GM19025 (cell line): ENCODE results near the gene CHRNA5.

Source experiments
- ATAC-seq: cut with Tn5 transposase; IDR thresholded peaks from one replicate; pipeline ENCODE4 v1.9.1; 2021; ENCODE audit warnings: mild to moderate bottlenecking, low read depth, moderate library complexity; ENCODE audit not compliant: unreplicated experiment

CHRNA5 gene

DNA sequence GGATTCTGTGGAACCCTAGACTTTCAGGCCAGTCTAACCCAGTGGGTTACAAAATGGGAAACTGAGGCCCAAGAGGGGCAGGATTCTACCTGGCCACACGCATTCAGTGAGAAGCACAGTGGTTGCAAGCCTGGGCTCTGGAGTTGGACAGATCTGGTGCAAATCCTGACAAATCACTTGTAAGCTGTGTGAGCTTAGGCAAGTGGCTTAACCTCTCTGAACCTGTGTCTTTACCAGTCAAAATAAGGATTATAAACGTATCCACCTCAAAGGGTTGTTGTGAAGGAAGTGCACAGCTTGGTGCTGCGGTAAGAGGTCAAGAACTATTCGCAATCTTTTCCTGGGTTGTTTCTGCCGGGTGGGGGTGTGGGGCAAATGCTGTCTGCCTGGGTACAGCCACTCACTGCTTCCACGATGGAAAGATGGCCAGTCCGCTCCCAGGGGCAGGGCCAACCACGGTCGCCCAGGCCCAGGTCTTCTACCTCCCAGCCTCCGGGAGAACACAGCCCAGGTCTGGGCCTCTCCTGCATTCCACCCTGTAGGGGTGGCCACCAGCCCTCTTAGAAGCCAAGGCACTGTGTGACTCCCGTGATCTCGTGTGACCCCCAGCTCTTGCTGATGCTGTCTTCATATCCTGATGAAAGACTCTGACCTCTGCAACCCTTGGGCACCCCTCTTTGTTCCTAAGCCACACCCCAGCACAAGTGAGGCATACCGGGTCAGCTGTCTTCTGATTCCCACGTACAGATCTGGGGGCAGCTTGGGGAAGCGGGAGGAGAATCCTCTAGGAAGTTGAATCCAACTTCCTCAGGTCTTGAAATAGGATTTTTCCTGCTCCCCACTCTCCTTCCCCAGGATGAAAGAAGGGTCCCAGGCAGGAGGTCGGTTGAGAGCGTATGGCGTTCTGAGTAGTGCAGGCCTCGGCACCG is 54.0 kb downstream of the CHRNA5 start:
- no peak for ATAC-seq

DNA sequence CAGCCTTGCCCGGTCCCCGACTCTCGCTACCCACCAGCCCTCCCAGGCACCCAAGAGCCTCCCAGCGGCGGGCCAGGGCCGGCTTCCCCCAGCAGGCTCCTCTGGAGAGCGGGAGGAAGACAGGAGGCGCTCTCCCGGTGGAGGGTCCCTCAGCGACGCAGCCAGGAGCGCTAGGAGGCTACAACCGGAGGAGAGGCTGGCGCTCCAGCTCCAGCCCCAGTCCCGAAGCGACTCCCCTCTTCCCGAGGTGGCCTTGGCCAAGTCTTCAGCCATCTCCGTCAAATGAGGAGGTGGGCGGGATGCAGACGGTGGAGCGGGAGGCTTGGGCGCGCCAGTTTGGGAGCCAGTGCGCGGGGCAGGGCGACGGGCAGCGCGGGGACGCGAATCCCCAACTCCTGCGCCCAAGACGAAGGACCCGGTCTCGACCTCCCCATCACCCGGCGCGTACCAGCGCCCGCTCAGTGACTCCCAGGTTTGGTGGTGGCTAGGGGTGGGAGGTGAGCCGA is 54.8 kb downstream of the CHRNA5 start:
- no peak for ATAC-seq

DNA sequence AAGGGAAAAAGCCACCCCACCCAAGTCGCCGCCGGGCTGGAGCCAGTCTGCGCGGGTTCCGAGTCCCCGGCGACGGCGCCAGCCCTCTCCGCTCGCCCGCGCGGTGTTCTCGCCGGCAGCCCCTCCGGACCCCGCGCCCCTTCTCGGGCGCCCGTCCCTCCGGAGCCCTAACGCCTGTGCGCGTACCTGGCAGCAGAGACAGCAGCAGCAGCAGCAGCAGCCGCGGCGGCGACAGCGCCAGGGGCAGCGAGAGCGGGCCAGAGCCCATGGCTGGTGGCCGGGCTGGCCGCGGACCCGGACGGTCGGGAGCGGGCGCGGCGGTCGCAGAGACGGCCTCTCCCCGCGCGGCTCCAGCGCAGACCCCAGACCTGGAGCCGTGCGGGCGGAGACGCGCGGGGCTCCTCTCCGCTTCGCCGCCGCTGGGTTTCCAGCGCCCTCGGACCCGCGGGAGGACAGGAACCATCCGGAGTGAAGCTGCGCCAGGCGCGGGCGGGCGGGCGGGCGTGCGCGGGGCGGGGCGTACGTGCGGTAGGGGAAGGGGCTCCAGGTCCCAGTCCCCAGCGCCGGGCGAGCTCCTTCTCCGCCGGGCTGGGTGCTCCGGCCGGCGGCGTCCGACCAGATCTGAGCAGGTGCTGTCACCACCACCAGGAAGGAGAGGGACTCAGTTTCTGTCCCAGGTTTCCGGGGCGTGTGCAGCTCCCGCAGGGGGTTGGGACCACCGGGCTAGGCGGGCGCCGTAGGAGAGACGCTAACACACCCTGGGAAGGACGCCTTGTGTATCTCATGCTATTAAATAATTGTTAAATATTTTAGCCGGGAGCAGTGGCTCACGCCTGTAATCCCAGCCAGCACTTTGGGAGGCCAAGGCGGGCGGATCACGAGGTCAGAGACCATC is 55.5 kb downstream of the CHRNA5 start, which contains the start of gene CHRNA3:
CHRNA3 (minus strand) TSS at position 470 of the 895 bp plus-strand sequence; CDS start at position 268, 202 bp downstream.
- ATAC-seq = no peak

DNA sequence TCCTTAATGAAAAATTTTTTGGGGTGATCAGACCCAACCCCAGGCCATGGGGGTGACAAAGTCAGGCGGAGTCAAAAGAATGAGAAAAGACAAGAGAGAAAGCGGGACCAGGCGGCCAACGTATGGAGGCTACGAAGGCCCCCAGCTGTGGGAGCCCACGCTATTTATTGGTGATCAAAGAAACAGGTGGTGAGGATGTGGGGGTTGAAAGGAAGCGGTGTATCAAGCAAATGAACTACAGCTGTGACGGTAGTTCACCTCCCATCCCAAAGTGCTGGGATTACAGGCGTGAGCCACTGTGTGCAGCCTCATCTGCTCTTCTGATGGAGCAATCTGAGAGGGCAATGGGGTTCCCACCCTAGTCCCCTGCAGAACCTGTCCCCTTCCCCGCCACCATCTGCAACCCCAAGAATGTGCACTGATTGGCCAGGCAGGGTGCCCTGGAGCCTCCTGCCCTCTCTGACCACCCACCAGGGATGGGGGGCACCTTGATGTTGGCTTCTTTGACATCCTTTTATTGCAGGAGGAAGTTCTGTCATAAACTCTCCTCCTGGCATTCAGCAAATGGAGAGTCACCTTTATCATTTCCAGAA is 56.6 kb downstream of the CHRNA5 start:
- no peak for ATAC-seq

DNA sequence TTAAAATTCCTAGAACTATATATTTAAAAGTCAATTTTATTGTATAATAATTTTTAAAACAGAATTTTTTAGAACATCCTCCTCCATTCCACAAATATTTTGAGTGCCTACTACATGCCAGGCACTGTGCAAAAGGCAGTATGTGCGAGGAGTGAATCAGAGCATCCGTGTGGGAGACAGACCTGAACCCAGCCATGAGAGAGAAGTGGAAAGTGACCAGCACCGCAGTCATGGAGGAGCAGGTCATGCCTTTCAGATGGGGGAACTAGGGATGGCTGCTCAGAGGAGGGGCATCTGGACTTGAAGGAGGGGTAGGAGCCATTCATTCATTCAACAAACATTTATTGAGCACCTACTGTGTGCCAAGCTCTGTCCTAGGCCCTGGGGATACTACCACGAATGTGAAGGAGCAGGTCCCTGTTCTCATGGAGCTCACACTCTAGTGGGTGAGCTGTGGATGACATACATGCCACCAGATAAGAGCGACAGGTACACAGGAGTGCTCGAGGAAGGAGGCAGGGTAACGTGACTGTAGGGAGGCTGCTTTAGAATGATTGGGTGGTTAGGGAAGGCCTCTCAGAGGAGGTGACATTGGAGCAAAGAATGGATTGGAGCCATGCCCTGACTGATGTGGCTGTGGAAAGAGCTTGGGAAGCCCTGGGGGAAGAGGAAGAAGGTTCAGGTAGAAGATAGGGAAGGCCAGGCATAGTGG is 58.6 kb downstream of the CHRNA5 start:
- no peak for ATAC-seq

DNA sequence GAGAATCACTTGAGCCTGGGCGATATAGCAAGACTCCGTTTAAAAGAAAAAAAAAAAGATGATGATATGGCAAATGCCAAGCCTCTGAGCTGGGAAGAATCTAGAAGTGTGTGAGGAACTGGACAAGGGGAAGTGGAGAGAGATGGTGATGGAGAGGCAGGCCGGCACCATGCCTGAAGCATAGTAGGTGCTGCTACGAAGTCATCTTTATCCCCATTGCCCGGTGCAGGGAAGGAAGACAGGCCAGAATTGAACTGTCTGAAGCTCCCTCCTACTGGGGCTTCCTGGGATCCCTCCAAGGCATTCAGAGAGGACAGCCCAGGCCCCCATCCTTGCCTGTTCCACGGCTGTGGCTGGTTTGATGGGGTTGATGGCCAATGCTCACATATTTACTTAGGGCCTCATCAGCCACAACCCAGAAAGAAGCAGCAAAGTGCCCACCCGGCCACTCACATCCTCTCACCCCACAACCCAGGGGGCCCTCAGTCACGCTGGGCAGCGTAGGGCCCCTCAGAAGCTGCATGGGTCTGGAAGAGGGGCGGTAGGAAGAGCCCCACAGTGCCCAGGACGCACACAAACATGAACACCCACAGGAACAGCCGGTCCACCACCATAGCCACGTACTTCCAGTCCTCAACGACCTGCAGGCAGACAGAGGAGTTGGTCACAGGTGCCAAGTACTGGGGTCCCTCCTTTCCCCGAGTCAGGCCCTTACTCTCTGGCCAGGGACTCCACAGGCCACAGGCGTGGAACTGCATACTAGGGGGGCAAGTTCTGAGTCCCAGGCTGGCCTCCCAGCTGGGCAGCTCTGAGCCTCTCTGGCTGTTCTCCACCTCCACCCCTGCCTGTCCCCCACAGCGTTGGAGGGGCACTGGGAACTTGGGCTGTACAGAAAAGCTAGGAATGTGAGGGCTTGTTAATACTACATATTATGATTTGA is 59.6 kb downstream of the CHRNA5 start:
- ATAC-seq = no peak

DNA sequence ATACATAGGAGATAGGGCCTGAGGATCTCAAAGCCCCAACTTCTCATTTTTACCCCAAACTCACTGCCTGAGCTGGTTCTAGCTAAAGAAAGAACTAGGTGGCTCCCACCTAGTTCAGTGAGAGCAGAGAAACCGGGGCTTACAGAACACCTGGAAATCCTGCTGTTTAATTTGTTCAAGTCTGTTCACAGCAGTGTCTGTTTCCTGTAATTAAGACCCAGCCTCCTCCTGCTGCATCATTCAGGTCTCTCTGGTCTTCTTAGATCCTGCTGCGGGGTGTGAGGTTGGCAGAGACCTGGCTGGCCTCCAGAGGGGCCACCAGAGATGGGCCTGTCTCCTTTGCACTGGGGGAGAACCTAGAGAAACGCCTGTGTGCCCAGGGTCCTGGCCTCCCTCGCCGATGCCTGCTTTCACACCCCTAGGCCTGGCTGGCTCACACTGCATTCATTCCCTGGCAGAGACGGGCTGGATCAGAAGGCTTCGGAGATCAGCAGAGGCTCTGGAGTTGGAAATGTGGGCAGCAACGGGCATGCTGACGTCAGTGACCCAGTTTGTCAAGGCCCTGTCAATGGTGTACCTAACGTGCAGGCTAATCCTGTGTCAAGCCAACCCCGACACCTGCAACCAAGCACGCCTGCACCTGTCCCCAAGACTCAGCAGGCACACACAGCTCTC is 60.4 kb downstream of the CHRNA5 start:
- ATAC-seq = no peak

DNA sequence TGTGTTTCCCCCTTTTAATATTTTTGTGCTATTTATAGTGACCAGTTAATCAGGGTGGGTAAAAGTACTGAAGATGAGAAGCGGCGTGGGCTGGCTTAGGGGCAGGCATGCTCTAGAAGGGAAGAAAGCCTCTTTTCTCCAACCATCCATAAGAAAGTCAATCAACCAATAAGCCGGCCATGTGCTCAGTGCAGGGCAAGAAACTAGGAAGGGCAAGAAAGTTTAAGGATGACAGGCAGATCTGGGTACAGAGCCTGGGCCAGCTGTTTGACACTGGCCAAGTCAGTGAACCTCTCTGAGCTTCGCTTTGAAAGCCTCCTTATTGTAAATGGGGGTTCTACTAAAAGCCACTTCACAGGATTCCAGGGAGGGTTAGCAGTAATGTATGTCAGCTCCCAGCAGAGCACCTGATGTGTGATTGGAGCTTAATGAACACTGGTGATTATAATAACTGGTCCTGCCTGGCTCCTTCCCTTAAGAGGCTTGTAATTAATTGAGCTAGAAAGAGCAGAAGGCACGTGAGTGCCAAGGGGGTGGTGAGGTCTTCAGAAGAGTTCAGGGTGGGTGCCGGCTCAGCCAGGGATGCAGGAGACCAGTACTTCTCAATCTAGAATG is 61.2 kb downstream of the CHRNA5 start:
- no peak for ATAC-seq

DNA sequence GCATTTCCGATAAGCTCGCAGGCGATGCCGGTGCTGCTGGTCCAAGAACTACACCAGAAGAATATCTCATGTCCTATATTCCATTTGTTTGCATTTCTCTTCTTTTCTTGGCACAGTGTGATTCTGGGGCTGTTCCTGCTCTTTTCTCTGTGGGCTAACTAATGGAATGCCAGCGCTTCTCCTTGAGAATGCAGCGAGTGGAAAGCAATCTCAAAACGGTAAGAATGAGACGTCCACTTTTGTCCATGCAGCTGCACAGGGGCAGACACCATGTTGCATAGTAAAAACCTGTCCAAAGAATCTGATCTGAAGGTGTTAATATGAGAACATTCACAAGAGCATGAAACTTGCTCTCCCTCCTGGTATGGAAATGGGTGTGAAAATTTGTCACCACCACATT is 62.0 kb downstream of the CHRNA5 start:
- no peak for ATAC-seq

DNA sequence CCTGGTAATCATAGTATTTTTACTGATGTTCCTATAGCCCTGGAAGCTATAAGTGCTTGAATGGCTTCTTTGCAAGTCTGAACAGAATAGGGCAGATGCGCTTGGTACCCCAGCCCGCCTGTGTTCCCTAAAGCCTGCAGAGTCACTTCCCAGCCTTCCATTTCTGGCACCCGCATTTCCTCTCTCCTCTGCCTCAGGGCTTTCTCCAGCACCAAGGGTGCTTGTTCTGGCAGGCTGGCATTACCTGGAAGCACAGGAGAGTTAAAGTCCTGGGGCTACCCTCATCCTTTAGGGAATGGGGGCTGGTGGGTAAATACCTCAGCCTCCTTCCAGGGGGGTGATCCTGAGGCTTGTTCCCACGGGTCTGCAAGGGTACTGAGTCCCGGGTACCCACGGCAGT is 62.9 kb downstream of the CHRNA5 start:
- no peak for ATAC-seq

DNA sequence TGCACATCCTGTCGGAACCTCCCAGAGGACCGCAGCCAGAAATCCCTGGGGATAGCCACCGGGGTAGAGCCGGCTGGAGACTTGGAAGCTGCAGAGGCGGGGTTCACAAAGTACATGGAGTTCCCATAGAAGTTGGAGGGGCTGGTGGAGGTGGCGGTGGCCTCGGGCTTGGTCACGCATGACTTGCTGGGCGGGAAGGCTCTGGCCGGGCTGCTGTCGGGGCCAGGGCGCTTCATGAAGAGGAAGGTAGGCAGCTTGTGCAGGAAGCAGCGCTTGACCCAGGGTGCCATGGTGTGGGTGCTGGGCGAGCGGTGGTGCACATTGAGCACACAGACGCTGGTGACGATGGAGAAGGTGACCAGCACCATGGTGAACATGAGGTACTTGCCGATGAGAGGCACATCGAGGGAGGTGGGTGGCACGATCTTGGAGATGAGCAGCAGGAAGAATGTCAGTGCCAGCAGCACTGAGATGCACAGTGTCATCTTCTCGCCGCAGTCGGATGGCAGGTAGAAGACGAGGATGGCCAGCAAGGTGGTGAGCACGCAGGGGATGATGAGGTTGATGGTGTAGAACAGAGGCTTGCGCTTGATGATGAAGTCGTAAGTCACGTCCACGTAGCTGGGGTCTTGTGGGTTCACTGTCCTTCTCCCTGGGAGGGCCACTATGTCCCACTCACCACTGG is 63.9 kb downstream of the CHRNA5 start:
- ATAC-seq = no peak

DNA sequence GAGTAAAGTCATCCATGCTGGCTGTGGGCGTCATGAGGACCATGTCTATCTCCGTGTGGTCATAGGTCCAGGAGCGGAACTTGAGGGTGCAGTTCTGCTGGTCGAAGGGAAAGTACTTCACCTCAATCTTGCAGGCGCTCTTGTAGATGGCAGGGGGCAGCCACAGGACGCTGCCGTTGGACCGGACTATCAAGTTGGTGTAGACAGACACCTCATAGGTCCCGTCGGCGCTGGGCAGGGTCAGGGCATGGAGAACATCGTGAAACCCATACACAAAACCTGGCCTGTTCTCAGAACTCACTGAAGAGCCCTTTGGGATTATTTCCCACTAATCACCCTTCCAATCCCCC is 64.4 kb downstream of the CHRNA5 start:
- no peak for ATAC-seq

DNA sequence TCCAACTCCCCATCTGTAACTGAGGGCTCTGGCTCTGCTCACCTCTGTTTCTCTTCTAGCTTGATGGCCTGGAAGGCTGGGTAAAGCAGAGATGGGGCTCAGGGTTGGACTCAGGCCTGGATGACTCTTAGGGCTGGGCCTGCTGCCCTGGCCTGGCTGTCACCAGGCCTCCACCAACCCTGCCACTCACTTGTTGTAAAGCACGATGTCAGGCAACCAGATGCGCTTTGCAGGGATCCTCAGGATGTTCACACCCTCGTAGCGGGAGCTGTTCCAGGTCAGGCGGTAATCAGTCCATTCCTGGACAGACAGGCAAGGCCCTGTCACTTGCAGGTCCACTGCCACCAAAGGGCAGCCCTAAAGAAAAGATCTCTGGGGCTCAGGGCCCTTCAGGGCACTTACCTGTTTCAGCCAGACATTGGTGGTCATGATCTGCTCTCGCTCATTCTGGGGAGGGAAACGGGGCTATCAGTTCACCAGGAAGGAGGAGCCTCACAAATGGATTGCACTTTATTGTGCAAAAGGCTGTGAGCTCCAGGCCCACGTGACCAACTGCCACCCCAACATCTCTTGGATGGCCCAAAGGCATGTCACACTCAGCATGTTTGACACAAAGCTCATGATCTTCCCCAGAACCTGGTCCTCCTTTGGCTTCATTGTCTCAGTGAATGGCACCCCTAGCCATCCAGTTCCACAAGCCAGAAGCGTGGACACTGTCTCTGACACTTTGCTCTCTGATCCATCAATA is 65.7 kb downstream of the CHRNA5 start:
- no peak for ATAC-seq

DNA sequence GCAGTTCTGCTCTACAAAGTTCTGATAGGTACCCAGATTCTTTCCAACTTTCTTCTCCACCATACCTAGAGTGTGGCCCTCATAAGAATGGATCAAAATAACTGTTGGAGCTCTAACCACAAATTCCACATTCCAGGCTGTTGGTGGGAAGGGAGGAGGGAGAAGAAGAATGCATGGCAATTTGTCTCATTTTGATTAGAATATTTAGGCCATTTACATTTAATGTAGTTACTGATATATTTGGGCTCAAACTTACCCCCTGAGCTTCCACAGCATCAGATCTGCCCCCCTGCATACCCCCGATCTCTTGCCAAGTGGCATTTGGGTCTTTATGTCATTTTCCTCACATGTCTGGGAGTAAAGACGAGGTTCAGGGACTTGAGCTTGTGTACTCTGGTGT is 68.0 kb downstream of the CHRNA5 start:
- no peak for ATAC-seq

DNA sequence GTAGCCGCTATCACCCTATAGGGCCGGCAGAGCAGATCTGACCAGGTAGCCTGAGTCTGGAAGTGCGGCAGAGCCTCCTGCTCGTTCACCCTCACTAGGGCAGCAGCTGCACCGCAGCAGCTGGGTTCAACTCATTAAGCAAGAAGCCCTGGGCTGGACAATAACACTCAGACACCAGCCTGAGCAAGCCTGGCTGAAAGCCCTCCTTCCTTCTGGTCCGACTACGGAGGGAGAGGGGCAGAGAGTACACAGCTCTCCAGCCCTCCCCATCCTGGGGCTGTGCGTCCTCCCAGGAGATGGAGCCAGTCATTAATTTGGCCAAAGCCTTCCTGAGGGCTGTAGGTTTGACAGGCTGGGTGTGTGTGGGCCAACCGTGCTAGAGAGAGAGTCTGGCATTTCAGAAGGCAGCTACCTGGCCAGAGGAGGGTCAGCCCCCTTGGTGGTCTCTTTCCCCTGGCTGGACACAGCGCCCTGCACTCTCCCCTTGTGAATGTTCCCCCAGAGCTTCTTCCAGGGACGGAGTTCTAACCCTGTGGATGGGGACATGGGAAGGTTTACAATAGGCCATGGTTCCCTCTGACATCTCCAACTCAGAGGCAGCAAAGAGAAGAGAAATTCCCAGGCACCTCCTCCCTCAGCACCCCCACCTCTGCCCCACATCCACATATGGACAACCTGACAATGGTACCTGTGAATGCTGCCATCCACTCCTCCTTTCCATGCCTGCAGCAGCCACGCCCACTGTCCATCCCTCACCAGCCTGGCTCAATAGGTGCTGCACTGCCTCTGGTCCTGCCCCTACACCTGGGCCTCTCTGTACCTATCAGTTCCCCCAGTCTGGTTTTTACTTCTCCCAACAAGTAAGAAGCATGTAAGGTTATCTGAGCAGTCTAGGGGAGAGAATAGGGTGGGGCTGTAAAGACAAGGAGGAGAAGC is 69.2 kb downstream of the CHRNA5 start:
- no peak for ATAC-seq

DNA sequence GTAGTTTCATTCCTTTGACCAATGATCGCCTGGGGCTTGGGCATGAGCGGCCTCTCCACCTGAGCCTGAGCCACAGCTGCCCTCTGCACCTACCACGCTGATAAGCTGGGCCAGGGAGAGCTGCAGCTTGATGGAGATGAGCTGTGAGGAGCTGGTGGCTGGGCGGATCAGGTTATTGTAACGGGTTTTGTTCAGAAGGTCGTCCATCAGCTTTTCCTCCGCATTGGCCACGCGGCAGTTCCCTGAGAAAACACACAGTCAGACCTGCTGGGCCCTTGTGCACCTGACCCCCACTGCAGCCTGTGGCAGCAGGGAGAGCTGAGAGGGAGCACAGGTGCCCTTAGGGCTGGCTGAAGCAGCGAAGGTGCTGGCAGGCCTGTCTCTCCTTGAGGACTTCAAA is 70.0 kb downstream of the CHRNA5 start:
- no peak for ATAC-seq
